ENCODE measurements around the gene MLLT3. TPM values are rescaled to one million over a fixed set of nuclear protein-coding genes. Genes with fewer than 3 reads are reported as not detected.

MLLT3 gene
- total and polyA plus RNA-seq, 2 donors (not counting 3 experiments of a cell fraction or from before 2014, with no cell fraction given) = 6.1 to 10.0 TPM

DNA sequence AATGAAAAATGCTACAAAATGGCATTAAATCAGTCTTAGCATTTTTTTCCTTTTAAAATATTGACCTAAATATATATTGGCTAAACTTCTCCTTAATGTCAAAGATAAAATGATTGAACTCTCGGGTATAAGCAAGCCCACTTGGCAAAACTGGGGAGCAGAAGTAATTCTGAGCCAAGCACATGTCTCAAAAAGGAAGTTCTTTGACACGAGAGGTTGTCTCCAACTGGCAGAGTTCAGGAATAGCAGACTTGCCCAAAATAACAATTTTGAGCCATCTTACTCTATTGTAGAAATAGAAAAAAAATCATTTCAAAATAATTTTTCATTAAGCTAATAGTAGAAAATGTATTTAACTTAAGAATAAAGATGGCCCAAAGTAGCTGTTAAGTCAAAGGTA is 10.4 kb upstream of the MLLT3 start:
- TF ChIP-seq MAX (IDR thresholded peaks at IDR 0.05; ENCODE audit: insufficient read depth, insufficient read length) = no peak
- H3K36me3 ChIP-seq (ENCODE audit: control insufficient read depth in 2 of 2, extremely low read depth in 1 of 2, insufficient read depth in 2 of 2, low read length in 2 of 2) = no peaks in the 10 kb centered on the region
- no peaks in the 10 kb centered on the region for H3K9me3 ChIP-seq (replicated peaks; ENCODE audit: control insufficient read depth, insufficient read depth, low read length)
- H3K4me3 ChIP-seq (replicated peaks in 1 of 3; ENCODE audit: insufficient read depth in 1 of 3, low read depth in 1 of 3, low read length in 3 of 3) = no peak overlapping the region
- H2AFZ ChIP-seq (ENCODE audit: low read depth, low read length) = no peak overlapping the region
- dilution Hi-C loops (cut with MboI; ENCODE audit: extremely low pct_ligation_motif_present, low sequenced_read_pairs) = no loop called here
- no peak overlapping the region for H3K9ac ChIP-seq (replicated peaks; ENCODE audit: extremely low read depth, insufficient read depth, low read length)
- no peaks in the 10 kb centered on the region for H3K27me3 ChIP-seq (ENCODE audit: control insufficient read depth in 2 of 2, insufficient read depth in 2 of 2, low read length in 2 of 2)
- H3K79me2 ChIP-seq (ENCODE audit: control insufficient read depth, insufficient read depth, low read length) = no peaks in the 10 kb centered on the region
- ChIA-PET CTCF (no interaction called here), POLR2A (no interaction called here)
- no peaks in the 10 kb centered on the region for H3K4me1 ChIP-seq (ENCODE audit: control insufficient read depth, extremely low read depth, insufficient read depth, low read length)
- no peak overlapping the region for H3K27ac ChIP-seq (ENCODE audit: insufficient read depth, low read depth, low read length)
- no peak overlapping the region for H3K4me2 ChIP-seq (ENCODE audit: insufficient read depth, low read length)
- intact Hi-C loops (cut with micrococcal nuclease) = no loop called here
- H4K20me1 ChIP-seq (replicated peaks; ENCODE audit: control insufficient read depth, extremely low read depth, insufficient read depth, low read length) = no peaks in the 10 kb centered on the region
- no peak for DNase-seq (ENCODE audit: low read depth, low spot score)
- BruUV-seq (replicated peaks) = no TSS peak
- H3K9me1 ChIP-seq (replicated peaks; ENCODE audit: control insufficient read depth, extremely low read depth, insufficient read depth, low read length) = no peaks in the 10 kb centered on the region
- FAIRE-seq = no peak

GRCh38 chr9:20630241-20630943 is 8.1 kb upstream of the MLLT3 start:
- H3K27me3 ChIP-seq (ENCODE audit: control insufficient read depth in 2 of 2, insufficient read depth in 2 of 2, low read length in 2 of 2) = no peaks in the 10 kb centered on the region
- H3K79me2 ChIP-seq (ENCODE audit: control insufficient read depth, insufficient read depth, low read length) = no peaks in the 10 kb centered on the region
- no peak for TF ChIP-seq MYC (IDR thresholded peaks at IDR 0.05; ENCODE audit: low read depth, low read length)
- TF ChIP-seq POLR2AphosphoS5 (IDR thresholded peaks at IDR 0.05; ENCODE audit: insufficient read depth, low read depth, low read length) = no peak
- TF ChIP-seq MAX (IDR thresholded peaks at IDR 0.05; ENCODE audit: insufficient read depth, insufficient read length) = no peak
- TF ChIP-seq FOS (IDR thresholded peaks at IDR 0.05; ENCODE audit: borderline replicate concordance, insufficient read depth, low read length) = no peak
- no peak for TF ChIP-seq GATA2 (IDR thresholded peaks at IDR 0.05; ENCODE audit: insufficient read depth, insufficient read length, low read depth, low read length)
- no peak for TF ChIP-seq JUN (IDR thresholded peaks at IDR 0.05; ENCODE audit: borderline replicate concordance, insufficient read depth, insufficient read length, low read depth)
- no peak for TF ChIP-seq POLR2A (IDR thresholded peaks at IDR 0.05; ENCODE audit: low read depth, low read length)
- no peak for TF ChIP-seq CTCF (IDR thresholded peaks at IDR 0.05; ENCODE audit: extremely low read depth in 1 of 2, insufficient read depth in 1 of 2, low read depth in 1 of 2, low read length in 2 of 2)
- TF ChIP-seq EZH2 (IDR thresholded peaks at IDR 0.05; ENCODE audit: borderline replicate concordance, low read depth, low read length, severe bottlenecking) = no peak
- DNase-seq (ENCODE audit: low read depth, low spot score) (no peak), FAIRE-seq (no peak)
- no peak overlapping the region for H2AFZ ChIP-seq (ENCODE audit: low read depth, low read length)
- intact Hi-C loops (cut with micrococcal nuclease) = no loop called here
- H3K9ac ChIP-seq (replicated peaks; ENCODE audit: extremely low read depth, insufficient read depth, low read length) = no peak overlapping the region
- H3K27ac ChIP-seq (ENCODE audit: insufficient read depth, low read depth, low read length) = no peak overlapping the region
- H3K4me1 ChIP-seq (ENCODE audit: control insufficient read depth, extremely low read depth, insufficient read depth, low read length) = no peaks in the 10 kb centered on the region
- dilution Hi-C loops (cut with MboI; ENCODE audit: extremely low pct_ligation_motif_present, low sequenced_read_pairs) = no loop called here
- no peak overlapping the region for H3K4me3 ChIP-seq (replicated peaks in 1 of 3; ENCODE audit: insufficient read depth in 1 of 3, low read depth in 1 of 3, low read length in 3 of 3)
- ChIA-PET CTCF (interaction anchor here (0.8 to 1.7 kb wide), 3 partner anchors 15 to 311 kb away, joined by 3 read pairs; no protein-coding TSS in a partner anchor), POLR2A (no interaction called here)
- H3K9me3 ChIP-seq (replicated peaks; ENCODE audit: control insufficient read depth, insufficient read depth, low read length) = no peaks in the 10 kb centered on the region
- BruUV-seq (replicated peaks) = no TSS peak
- no peaks in the 10 kb centered on the region for H3K36me3 ChIP-seq (ENCODE audit: control insufficient read depth in 2 of 2, extremely low read depth in 1 of 2, insufficient read depth in 2 of 2, low read length in 2 of 2)
- no peak overlapping the region for H3K4me2 ChIP-seq (ENCODE audit: insufficient read depth, low read length)
- no peaks in the 10 kb centered on the region for H3K9me1 ChIP-seq (replicated peaks; ENCODE audit: control insufficient read depth, extremely low read depth, insufficient read depth, low read length)
- no peaks in the 10 kb centered on the region for H4K20me1 ChIP-seq (replicated peaks; ENCODE audit: control insufficient read depth, extremely low read depth, insufficient read depth, low read length)

Data from endothelial cell of umbilical vein (primary cell).